Heart left ventricle (tissue), 16 donors: ENCODE results near the gene MAD2L2. TPM values are rescaled to one million over a fixed set of nuclear protein-coding genes. Genes with fewer than 3 reads are reported as not detected.

Experiments
- ATAC-seq, 4 donors: fragments of 200-7000 bp; cut with Tn5 transposase; one replicate each; pipeline ENCODE4 v1.9.1; 2020 to 2022; ENCODE audit warnings: moderate library complexity in 4 of 4, mild to moderate bottlenecking in 3 of 4, moderate number of reproducible peaks in 1 of 4
- DNase-seq, 5 donors: peaks; one replicate each; pipeline ENCODE4 v3.0.0-alpha.2; 2020
- H3K27ac ChIP-seq, 12 donors: fragments of 200-600 bp; sonication (generic) in 4 of 12; one replicate each; pipeline versions ENCODE4 v1.5.0 to v1.8.0; 2016 to 2022; ENCODE audit warnings: mild to moderate bottlenecking in 2 of 12
- H3K27me3 ChIP-seq, 9 donors: fragments of 200-600 bp; sonication (generic) in 2 of 9; one replicate each; pipeline versions ENCODE4 v1.5.1 to v1.8.0; 2016 to 2022; ENCODE audit warnings: mild to moderate bottlenecking in 3 of 9
- H3K36me3 ChIP-seq, 9 donors: fragments of 200-600 bp; sonication (generic) in 2 of 9; one replicate each; pipeline versions ENCODE4 v1.5.0 to v1.8.0; 2018 to 2022; ENCODE audit warnings: mild to moderate bottlenecking in 2 of 9
- H3K4me1 ChIP-seq, 12 donors: fragments of 200-600 bp; sonication (generic) in 4 of 12; one replicate each; pipeline versions ENCODE4 v1.5.0 to v1.8.0; 2016 to 2022; ENCODE audit warnings: mild to moderate bottlenecking in 3 of 12
- H3K4me3 ChIP-seq, 12 donors: fragments of 200-600 bp; sonication (generic) in 4 of 12; one replicate each; pipeline versions ENCODE4 v1.5.0 to v1.8.0; 2017 to 2022; ENCODE audit warnings: mild to moderate bottlenecking in 9 of 12, moderate library complexity in 4 of 12
- H3K9me3 ChIP-seq, 12 donors: fragments of 200-600 bp; sonication (generic) in 4 of 12; one replicate each; pipeline versions ENCODE4 v1.5.0 to v1.8.0; 2016 to 2022; ENCODE audit warnings: mild to moderate bottlenecking in 1 of 12
- POLR2A ChIP-seq, 2 donors: fragments of 450-650 bp; IDR thresholded peaks; one replicate each; pipeline ENCODE4 v1.6.1; 2017; ENCODE audit warnings: antibody characterized with exemption in 2 of 2, mild to moderate bottlenecking in 2 of 2, moderate library complexity in 2 of 2
- WGBS, 4 donors: extraction: QIAGEN DNeasy Blood & Tissue Kit in 2 of 4; methylation state at CpG; one replicate each; pipeline versions ENCODE4 v1.1.5 to v1.1.7; 2013 to 2018; 5-methylcytosine and 5-hydroxymethylcytosine counted together
- intact Hi-C, 10 donors: fragments of 100-400 bp; cut with DNase I; formaldehyde crosslinking; loops; one replicate each; pipeline versions ENCODE4 v1.11.1 to v1.14.2; 2022
- polyA plus RNA-seq, 2 donors: library from polyadenylated mRNA; stranded (reverse); fragments of 200-250 nt; gene quantifications; one replicate each; pipeline ENCODE4 v1.2.3, GENCODE V29; 2013
- total RNA-seq, 9 donors: library from RNA; depleted of rRNA in 2 of 9; stranded (reverse); fragments of >200 nt in 2 of 9; fragmentation: NEBNext Ultra II Directional in 3 of 9; extraction: Animal tissue kit (Norgen Biotek cat#: 25700) in 3 of 9; gene quantifications; one replicate each; pipeline versions ENCODE4 v1.1.0 to v1.2.4, GENCODE V29; 2016 to 2023
- TF ChIP-seq, protein P1 (sequence below), 12 donors: fragments of 200-600 bp; sonication (generic) in 4 of 12; IDR thresholded peaks; one replicate each; pipeline versions ENCODE4 v1.5.0 to v1.8.0; 2018 to 2022; ENCODE audit warnings: antibody characterized with exemption in 12 of 12, mild to moderate bottlenecking in 5 of 12
- donor health status: ischemic (EF 13 %, LVEDD 7.1; RV severe dilation, severe dysfunction).
- donor health status: healthy with polysubstance abuse.
- donor health status: DM: no; HTN: yes; CAD: no.
- donor health status: DM: no; HTN: no; CAD: no.
- donor health status: ischemic (EF 25% LVEDD 6.9; RV normal size, moderate dysfunction).
- donor health status: ischemic (EF 25% LVEDD 5.7; RV mildly dilated, moderate dysfunction).
- donor health status: healthy.
- donor health status: DM: yes; HTN: yes; CAD: no.
- donor health status: ischemic (EF 35%, LVEDD 5.7; RV mildly dilated, moderate dysfunction).
- donor health status: nonischemic (EF 11% LVEDD 7.7; RV severe dilation, severe dysfunction).
- donor health status: DM: yes; HTN: yes; CAD: no.
- donor health status: PGD.
- donor health status: ischemic (EF 29% LVEDD 5.4; RV normal size, mild dysfunction).
- donor health status: nonischemic (EF 23%, LVEDD 6.1; RV moderate dilation, normal function).

The MAD2L2 gene
- total and polyA plus RNA-seq, 11 donors = 15.9 to 54.2 (median 18.5) TPM

DNA sequence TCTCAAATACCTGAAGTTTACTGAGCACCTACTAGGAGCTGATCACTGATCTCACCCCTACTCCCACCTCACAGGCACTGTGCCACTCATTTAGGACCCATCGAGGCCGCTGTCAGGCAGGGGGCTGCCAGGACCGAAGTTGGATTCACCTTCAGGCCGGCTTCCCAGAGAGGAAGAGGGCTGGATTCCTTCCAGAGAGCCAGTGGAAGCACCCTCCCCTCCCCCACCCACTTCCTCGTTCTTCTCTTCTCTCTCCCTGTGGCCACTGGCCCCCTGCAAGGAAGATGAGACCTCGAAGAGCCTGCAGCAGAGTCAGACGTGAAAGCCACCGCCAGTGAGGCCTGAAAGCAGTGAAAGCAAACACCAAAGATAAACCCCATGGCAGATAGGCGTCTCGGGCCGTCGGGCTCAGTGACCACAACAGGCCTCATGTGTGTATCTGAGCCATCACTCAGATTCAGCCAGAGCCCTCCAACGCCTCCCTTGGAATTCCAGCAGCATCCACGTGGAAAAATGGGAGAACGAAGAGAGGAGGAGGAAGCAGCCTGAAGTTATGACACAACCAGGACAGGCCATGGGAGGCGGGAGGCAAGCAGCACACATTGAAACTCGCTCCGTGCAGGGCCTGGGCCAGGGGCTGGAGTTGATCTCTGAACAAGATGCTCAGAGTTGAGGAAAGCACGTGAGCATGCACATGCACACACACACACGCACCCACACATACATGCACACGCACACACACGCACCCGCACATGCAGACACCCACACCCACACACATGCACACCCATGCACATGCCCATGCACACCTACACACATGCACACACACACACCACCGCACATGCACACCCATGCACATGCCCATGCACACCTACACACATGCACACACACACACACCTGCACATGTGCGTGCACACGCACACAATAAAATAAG, 48.8 kb upstream of the MAD2L2 start:
- peak overlapping the region in 1 of 12 donors; percentile 2 for H3K4me3 ChIP-seq
- no peaks in the 10 kb centered on the region for H3K27me3 ChIP-seq
- peaks cover 0 to 71% (median 18%) of the 10 kb centered on the region in 12 donors for H3K4me1 ChIP-seq
- TF ChIP-seq, protein P1, sequence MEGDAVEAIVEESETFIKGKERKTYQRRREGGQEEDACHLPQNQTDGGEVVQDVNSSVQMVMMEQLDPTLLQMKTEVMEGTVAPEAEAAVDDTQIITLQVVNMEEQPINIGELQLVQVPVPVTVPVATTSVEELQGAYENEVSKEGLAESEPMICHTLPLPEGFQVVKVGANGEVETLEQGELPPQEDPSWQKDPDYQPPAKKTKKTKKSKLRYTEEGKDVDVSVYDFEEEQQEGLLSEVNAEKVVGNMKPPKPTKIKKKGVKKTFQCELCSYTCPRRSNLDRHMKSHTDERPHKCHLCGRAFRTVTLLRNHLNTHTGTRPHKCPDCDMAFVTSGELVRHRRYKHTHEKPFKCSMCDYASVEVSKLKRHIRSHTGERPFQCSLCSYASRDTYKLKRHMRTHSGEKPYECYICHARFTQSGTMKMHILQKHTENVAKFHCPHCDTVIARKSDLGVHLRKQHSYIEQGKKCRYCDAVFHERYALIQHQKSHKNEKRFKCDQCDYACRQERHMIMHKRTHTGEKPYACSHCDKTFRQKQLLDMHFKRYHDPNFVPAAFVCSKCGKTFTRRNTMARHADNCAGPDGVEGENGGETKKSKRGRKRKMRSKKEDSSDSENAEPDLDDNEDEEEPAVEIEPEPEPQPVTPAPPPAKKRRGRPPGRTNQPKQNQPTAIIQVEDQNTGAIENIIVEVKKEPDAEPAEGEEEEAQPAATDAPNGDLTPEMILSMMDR (IDR thresholded peaks at IDR 0.05) = no peak
- TF ChIP-seq POLR2A (IDR thresholded peaks at IDR 0.05) = no peak
- peak in 1 of 5 donors; percentile 31 for DNase-seq
- ATAC-seq = peak in 1 of 4 donors; percentile 13
- H3K9me3 ChIP-seq = no peaks in the 10 kb centered on the region
- H3K36me3 ChIP-seq = no peaks in the 10 kb centered on the region
- peak overlapping the region in 2 of 12 donors; percentile 32 to 93 for H3K27ac ChIP-seq
- WGBS, 4 donors = 63 to 67% (median 66%) methylated on average over 21 to 26 of the region's 26 CpGs
- intact Hi-C loops = loop anchor here in 4 of 10 donors (10.0 kb wide), 3 partner anchors 55 to 685 kb away; partner anchors contain the start of genes CLCN6 (in 2 of the 4), MTHFR (in 2 of the 4) and MASP2 (in 1 of the 4)

DNA sequence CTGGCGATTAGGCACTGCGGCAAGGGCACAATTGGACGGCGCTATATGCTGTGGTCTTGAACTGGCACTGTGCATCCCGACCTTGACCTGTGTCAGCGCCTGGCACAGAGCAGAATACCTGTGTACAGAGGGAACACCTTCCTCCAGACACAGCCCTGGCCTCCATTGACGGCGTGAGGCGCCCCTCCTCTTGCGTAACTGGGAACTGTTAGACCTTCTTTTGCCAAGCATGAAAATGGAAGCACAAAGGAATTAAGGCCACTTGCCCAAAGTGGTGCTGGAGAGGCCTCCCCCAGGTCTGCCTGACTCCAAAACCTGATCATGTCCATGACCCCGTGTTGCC, 48.2 kb upstream of the MAD2L2 start:
- intact Hi-C loops = loop anchor here in 1 of 10 donors (10.0 kb wide), 1 partner anchor 684 kb away; the partner anchor contains the start of gene MASP2

DNA sequence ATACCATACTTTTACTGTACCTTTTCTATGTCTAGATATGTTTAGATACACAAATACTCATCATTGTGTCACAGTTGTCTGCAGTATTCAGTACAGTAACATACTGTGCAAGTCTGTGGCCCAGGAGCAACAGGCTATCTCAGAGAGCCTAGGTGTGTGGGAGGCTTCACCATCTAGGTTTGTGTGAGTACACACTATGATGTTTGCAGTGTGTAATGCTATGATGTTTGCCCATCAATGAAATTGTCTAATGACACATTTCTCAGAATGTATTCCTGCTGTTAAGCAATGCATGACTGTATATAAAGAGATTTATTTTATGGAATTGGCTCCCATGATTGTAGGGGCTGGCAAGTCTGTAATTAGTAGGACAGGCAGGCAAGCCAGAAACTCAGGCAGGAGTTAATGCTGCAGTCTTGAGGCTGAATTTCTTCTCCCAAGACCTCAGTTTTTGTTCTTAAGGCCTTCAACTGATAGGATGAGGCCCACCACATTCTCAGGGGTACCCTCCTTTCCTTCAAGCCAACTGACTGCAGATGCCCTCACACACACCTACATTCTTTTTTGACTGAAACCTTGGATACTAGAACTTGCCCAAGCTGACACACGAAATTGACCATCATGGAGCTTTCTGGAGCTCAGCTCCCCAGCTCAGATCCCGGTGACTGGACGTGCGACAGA, 47.3 kb upstream of the MAD2L2 start:
- intact Hi-C loops = loop anchor here in 1 of 10 donors (10.0 kb wide), 1 partner anchor 683 kb away; the partner anchor contains the start of gene MASP2
- ATAC-seq (no peak), DNase-seq (no peak)
- H3K36me3 ChIP-seq = no peaks in the 10 kb centered on the region
- no peaks in the 10 kb centered on the region for H3K9me3 ChIP-seq
- TF ChIP-seq, protein P1 (IDR thresholded peaks at IDR 0.05) = no peak
- no peak for TF ChIP-seq POLR2A (IDR thresholded peaks at IDR 0.05)
- no peaks in the 10 kb centered on the region for H3K27me3 ChIP-seq
- peaks cover 0 to 70% (median 18%) of the 10 kb centered on the region in 12 donors for H3K4me1 ChIP-seq
- H3K4me3 ChIP-seq = no peak overlapping the region
- WGBS, 4 donors = 95 to 99% (median 97%) methylated on average over 4 of the region's 4 CpGs
- H3K27ac ChIP-seq = no peak overlapping the region

More for the DNA sequence above, 48.2 kb upstream of the MAD2L2 start:
- H3K9me3 ChIP-seq = no peaks in the 10 kb centered on the region
- no peaks in the 10 kb centered on the region for H3K36me3 ChIP-seq
- TF ChIP-seq, protein P1 (IDR thresholded peaks at IDR 0.05) = no peak
- no peak for TF ChIP-seq POLR2A (IDR thresholded peaks at IDR 0.05)
- no peak for DNase-seq
- WGBS, 4 donors = 89 to 93% (median 92%) methylated on average over 5 to 11 of the region's 11 CpGs
- peaks cover 0 to 73% (median 18%) of the 10 kb centered on the region in 12 donors for H3K4me1 ChIP-seq
- no peaks in the 10 kb centered on the region for H3K27me3 ChIP-seq
- H3K4me3 ChIP-seq = no peak overlapping the region
- peak overlapping the region in 1 of 12 donors; percentile 79 for H3K27ac ChIP-seq
- no peak for ATAC-seq
